T-helper 1 cell (primary cell): Measurements from ENCODE around the gene CAPN5.
A peak's percentile ranks its signal among the peaks of the same experiment; 100 is the strongest.
"Not testable (repeated sequence)": the region's sequence is repeated elsewhere in the genome, so short reads cannot be mapped to it uniquely, and the experiment has no call there.

Source experiments
- DNase-seq, 5 donors: peaks; one replicate each; pipeline ENCODE4 v3.0.0-alpha.2; 2012 to 2020

CAPN5 gene

DNA sequence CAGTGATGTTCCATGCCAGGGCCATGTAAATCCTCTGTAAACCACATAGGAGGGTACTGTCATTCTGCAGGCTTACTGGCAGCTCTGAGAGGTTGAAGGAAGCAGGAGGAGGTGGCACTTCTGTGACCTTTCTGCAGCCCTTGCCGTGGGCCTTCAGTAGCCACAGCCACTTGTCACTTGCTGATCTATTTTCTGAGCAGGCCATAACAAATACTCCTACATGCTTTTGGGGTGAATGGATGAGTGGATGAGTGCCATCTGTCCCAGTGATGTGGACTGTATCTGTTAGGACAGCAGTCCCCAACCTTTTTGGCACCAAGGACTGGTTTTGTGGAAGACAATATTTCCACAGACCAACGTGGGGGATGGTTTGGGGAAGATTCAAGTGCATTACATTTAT lies 22.4 kb upstream of the CAPN5 start:
- DNase-seq: no peak

DNA sequence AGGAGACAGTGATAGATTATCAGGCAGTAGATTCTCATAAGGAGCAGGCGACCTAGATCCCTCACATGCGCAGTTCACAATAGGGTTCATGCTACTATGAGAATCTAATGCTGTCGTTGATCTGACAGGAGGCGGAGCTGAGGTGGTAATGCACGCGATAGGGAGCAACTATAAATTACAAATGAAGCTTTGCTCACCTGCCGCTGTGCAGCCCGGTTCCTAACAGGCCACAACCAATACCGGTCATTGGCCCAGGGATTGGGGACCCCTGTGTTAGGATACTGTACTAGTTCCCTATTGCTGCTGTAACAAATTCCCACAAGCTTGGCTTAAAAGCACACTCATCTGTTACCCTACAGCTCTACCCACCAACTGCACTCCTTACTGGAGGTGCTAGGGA lies 21.9 kb upstream of the CAPN5 start:
- no peak for DNase-seq

DNA sequence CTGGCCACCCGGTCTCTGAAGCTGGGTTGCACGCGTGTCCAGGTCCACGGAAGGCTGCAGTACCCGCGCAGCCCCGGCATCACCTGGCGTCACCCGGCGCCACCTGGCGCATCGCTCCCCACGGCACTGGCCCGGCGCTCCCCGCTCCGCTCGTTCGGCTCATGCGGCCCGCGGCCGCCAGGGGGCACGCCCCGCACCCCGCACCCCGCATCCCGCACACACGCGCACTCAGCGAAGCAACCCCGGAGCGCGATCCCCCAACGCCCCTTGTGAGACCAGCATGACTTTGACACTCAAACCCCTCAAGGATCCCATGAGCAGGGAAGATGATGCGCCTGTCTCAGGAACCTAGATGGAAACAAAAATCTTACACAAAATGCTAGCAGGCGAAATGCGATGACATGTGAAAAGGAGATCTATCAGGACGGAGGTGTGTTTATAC lies 20.7 kb upstream of the CAPN5 start:
- DNase-seq: peak in 4 of 5 donors; percentile 31 to 46 (median 38)

DNA sequence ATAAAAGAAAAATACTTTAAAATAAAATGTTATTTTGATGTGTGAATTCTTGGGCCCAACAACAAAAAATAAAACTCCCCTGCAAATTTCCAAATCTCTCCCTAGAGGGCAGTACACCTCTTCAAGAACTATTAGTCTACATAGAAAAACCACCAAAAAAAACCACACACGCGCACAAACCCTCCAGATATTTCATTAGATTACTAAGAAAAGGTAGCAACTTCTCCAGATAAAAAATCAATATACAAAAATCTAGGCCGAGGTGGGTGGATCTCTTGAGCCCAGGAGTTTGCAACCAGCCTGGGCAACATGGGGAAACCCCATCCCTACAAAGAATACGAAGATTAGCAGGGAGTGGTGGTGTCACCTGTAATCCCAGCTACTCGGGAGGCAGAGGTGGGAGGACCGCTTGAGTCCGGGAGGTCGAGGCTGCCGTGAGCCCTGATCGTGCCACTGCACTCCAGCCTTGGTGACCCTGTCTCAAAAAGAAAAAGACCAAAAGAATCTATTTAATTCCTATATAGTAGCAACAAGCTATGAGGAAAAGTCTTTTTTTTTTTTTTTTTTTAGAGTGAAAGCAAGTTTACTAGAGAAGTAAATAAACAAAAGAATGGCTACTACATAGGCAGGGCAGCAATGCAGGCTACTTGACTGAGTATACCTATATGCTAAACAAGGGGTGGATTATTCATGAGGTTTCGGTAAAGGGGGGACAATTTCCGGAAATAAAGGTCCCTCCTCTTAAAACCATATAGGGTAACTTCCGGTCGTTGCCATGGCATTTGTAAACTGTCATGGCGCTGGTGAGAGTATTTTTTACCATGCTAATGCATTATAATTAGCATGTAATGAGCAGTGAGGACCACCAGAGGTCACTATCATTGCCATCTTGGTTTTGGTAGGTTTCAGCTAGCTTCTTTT lies 19.5 kb upstream of the CAPN5 start:
- peak; percentile 52 to 88 (median 80) for DNase-seq

DNA sequence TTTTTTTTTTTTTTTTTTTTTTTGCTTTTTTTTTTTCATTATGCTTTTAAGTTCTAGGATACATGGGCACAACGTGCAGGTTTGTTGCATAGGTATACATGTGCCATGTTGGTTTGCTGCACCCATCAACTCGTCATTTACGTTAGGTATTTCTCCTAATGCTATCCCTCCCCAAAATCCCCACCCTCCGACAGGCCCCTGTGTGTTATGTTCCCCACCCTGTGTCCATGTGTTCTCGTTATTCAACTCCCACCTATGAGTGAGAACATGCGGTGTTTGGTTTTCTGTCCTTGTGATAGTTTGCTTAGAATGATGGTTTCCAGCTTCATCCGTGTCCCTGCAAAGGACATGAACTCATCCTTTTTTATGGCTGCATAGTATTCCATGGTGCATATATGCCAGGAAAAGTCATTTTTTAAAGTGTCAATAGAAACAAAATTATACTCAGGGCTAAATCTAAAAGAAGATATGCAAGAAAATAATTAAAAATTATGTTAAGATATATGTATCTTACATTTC lies 18.8 kb upstream of the CAPN5 start:
- not testable (repeated sequence) for DNase-seq

DNA sequence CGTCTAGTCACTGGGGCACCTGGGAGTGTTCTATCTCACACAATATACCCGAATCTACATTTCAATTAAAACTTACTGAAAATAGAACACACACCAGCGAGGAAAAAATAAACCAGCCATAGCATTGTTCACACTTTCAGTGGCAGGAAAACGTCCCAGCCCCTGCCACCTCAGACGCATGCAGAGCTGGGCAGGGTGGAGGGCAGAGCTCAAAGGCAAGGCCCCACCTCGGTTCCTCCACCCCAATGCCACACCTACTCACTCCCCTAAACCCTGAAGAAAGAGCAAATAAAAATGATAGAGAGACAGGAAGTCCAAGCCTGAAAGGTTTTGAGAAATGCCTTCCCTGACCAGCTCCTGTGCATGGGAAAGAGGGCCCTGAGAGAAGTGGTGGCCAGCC lies 17.7 kb upstream of the CAPN5 start:
- no peak for DNase-seq

DNA sequence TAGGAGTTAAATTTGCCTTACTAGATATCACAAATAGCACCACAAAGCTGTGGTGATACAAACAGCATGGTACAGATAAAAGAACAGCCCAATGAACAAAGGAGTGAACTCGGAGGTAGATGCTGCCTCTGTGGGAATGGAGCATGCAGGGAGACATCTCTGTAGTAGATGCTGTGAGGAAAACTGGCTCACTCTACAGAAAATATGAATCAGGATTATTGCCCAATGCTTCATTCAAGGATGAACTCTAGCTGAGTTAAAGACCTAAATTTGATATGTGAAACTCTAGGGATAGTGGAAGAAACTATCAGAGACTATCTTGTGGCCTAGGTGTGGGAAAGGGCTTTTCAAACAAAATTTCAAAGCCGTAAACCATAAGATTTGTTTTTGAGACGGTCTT lies 15.3 kb upstream of the CAPN5 start:
- no peak for DNase-seq

DNA sequence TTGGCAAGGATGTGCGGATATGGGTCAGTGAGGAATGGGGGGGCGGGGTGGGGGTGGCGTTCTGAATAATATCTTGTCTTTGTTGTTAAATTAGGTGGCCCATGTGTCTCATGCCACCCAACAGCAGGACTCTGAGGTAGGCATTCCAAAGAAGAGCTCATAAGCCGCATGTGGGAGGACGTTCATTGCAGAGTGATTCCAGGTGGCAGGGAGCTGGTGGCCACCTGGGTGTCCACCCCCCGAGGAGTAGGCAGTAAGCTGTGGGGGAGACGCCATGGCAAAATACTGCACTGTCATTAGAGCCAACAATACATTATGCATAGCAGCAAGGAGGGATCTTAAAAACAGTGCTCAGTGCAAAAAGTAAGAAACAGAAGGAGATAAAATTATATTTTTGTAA lies 14.3 kb upstream of the CAPN5 start:
- DNase-seq: no peak

DNA sequence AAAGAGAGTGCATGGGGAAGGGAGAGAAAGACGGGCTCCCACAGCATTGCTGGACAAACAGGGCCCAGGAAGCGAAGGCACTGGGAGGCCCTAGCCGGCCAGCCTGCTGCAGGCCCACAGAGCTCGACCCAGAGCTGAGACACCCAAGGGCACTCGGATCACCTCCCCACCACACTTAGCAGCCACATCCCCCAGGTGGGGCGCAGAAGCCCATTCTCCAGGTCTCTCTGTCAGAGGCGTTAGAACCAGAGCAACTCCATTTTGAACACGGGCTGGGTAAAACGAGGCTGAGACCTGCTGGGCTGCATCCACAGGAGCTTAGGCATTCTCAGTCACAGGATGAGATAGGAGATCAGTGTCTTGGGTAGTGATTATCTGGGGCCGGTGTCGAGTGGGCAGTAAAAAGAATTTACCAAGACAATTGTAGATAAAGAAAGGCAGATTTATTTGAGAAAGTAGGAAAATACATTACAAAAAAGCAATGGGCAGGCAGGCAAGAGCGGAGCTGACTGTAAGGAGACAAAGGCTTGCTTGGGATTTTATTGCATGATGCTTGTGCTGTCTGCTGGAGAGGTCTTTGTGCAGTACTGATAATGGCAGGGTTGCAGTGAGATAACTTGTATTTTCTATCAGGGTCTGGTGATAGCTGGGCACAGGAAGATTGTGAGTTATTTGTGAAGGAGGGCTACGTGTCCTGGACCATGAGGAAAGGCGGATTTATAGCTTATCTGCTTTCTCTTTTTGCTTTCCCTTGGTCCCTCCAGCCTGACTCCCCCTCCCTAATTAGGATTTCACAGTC lies 13.4 kb upstream of the CAPN5 start:
- no peak for DNase-seq

DNA sequence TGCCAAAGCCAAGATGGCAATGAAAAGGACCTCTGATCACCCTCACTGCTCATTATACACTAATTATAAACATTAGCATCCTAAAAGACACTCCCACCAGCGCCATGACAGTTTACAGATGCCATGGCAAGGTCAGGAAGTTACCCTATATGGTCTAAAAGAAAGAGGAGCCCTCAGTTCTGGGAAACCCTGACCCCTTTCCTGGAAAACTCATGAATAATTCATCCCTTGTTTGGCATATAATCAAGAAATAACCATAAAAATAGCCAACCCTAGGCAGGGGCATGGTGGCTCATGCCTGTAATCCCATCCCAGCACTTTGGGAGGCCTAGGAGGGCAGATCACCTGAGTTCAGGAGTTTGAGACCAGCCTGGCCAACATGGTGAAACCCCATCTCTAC lies 12.7 kb upstream of the CAPN5 start:
- no peak for DNase-seq

DNA sequence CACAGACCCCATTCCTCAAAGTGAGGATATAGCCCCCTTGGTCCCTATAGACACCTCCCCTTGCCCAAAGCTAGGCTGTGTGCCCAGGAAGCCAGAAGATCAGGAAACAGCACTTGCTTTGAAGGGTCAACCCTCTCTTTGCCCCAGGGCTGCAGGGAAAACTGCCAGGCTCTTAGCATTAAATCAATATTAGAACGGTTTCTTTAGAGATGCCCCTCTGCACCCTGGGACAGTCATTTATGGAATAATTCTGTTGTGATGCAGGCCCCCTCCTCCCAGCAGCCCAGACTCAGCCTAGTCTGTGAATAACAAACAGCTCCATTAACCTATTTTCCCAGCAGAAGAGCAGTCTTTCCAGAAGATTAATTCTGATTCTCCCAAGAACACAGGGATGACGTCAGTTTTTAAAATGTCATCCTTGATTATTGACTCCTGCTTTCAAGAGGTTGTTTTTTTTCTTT lies 11.6 kb upstream of the CAPN5 start:
- no peak for DNase-seq

DNA sequence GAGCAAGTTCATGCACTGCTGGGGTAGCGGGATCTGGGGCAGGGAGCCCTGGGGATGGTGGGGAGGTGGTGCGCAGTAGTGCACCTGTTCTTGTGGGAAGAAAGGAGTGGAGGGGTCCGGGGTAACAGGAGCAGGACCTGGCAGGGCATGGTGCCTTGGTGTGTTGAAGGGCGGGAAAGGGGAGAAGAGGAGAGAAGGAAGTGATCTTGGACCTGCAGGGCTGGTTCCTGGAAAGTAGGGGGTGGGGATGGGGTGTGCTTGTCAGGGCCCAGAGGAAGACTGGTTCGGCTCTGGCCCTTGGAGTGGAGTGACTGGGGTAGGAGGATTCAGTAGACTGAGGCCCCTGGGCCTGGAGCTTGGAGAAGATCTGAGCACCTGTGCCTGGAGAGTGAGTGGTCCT lies 10.9 kb upstream of the CAPN5 start:
- no peak for DNase-seq

DNA sequence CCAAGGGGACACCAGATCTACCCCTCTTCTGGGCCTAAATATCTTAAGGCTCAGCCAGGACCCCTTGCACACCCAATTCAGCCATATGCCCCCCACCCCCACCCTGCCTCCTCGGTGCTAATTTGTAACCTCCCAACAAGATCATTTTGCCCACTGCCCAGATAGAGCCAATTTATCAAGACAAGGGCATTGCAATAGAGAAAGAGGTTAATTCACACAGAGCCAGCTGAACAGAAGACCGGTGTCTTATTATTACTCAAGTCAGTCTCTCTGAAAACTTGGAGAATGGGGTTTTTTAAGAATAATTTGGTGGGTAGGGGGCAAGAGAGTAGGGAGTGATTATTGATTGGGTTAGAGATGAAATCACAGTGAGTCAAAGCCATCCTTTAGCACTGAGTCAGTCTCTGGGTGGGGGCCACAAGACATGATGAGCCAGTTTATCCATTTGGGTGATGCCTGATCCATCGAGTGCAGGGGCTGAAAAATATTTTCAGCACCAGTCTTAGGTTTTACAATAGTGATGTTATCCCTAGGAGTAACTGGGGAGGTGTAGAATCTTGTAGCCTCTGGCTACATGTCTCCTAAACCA lies 9.9 kb upstream of the CAPN5 start:
- DNase-seq: no peak

DNA sequence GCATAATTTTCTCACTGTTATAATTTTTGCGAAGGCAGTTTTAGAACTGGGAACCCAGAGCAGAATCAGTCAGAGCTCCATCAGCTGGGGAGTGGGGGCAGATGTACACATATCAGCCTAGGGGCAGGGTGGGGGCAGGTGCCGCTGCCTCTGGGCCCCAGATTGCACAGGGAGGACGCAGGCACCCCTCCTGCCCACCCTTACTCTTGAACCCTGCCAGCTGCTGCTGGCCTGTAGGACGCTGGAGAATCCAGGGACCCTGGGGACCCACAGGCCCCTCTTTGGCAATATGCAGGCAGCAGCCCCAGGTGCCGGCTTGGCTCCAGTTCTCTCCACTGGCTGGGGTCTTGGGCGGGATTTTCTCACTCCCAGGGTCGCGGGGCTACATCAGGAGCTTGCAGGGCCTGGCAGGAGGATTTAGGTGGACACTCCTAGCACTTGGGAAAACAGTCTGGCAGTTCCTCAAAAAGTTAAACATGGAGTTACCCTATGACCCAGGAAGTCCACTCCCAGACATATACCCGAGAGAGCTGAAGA lies 8.8 kb upstream of the CAPN5 start:
- no peak for DNase-seq

DNA sequence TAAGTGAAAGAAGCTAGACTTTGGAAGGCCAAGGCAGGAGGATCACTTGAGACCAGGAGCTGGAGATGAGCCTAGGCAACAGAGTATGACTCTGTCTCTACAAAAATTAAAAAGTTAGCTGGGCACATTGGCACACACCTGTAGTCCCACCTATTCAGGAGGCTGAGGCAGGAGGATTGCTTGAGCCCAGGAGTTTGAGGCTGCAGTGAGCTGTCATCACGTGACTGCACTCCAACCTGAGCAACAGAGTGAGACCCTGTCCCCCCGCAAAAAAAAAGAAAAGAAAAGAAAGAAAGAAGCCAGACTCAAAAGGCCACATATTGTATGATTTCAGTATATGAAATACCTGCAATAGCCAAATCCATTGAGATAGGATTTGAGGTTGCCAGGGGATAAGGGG lies 7.9 kb upstream of the CAPN5 start:
- DNase-seq: no peak

DNA sequence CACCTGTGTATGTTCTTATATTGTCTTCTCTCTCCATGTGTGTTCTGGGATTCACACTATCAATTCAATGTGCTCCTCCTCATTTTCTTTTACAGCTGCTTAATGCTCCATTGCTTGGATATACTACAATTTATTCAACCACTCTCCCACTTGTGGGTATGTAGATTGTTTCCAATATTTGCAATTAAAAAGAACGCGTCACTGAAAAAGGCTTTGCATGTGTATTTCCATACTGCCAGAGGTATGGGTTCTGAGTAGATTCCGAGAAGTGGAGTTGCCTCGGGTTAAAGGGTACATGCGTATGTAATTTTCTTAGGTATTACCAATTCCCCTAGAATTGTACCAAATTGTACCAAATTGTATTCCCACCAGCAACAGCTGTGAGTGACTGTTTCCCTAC lies 7.0 kb upstream of the CAPN5 start:
- no peak for DNase-seq

DNA sequence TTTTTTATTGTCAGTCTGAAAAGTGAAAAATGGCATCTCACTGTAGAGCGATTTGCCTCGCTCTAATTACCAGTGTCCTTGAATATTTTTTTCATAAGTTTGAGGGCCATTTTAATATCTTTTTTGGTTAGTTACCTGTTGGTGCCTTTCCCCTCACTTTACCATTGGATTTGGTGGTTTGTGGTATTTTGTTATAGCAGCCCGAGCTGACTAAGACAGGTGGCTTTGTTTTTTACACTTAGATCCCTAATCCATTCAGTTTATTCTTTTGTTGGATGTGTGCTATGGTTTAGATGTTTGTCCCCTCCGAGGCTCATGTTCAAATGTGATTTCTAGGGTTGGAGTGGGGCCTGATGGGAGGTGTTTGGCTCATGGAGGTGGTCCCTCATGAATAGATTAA lies 6.5 kb upstream of the CAPN5 start:
- DNase-seq: no peak

DNA sequence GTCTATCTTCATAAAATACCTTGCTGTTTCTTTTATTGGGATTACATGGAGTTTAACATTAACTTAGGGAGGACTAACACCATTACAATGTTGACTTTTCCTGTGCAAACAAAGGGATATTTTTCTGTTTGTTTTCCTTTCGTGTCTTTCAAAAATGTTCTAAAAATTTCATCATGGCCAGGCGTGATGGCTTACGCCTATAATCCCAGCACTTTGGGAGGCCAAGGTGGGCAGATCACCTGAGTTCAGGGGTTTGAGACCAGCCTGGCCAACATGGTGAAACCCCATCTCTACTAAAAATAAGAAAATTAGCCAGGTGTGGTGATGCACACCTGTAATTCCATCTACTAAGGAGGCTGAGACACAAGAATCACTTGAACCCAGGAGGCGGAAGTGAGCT lies 5.5 kb upstream of the CAPN5 start:
- not testable (repeated sequence) for DNase-seq

DNA sequence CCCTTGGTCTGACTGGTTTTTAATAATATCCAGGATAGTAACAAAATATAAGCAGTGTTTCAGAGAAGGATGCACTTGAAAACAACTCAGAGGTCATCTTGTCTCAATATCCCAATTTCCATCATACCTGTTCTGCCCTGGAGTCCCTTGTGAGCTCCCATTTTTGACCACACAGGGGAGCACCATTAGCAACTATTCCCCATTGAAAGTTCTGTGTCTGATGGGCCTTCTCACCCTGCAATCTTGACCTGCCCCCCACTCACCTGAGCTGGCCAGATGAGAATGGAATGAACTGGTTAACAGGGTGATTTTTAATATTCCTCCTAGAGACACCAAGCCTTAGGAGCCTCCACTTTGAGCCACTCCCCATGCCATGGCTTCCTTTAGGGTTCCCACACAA lies 3.8 kb upstream of the CAPN5 start:
- no peak for DNase-seq

DNA sequence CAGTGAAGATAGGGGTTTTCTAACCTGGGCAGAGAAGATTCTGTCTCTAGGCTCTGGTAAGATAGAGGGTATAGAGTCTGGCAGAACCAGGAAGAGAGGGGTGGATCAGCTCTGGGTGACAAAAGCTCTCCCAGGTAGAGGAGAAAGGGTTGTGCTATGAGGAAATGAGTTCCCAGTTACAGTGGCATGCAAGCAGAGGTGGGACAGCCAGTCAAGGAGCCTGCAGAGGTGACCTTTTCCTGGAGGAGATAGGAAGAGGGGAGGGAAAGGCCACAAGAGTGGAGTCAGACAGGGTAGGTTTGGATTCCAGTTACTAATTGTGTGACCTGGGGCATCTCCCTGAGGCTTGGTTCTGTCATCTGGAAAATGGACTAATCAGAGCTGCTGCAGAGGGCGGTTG lies 3.4 kb upstream of the CAPN5 start:
- DNase-seq: no peak

DNA sequence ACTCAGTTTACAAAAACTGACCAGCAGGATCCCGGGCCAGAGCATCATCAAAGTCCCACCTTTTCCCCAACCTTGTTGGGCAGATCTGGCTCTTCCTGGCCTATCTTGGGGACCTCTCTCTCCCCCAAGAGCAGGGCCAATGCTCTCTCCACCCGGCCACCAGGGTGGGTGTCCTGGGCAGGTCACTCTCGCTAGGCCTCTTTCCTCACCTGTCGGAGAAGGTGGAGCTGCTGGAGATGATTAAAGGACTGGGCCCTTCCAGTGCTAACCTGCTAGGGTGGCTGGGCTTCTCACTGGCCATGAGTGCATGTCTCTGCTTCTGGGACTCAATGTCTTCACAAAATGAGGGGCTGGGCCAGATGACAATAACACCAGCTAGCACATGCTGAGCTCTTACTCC lies 2.9 kb upstream of the CAPN5 start:
- no peak for DNase-seq

DNA sequence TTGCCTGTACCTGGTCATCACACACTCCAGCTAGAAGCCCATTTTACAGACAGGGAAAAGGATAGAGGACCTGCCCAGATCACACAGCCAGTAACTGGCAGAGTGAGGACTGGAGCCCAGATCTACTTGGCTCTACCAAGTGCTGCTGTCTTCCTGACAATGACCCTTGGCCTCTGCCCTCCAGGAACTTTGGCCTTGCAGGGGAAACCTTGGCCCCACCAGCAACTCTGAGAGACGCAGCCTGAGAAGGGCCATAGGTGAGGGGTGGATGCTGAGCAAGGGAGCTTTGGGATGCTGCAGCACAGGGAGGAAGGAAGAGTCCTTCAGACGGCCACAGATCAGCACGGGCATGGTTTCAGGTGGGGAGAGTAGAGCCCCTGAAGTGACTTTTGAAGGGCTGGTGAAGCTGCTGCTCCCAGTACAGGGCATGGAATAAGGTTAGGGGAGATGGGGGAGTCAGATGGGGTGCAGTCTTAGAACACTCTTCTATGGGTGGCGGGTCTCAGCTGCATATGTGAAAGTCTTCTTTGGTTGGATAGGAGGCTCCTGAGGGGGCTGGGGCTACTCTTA lies 2.0 kb upstream of the CAPN5 start:
- no peak for DNase-seq

DNA sequence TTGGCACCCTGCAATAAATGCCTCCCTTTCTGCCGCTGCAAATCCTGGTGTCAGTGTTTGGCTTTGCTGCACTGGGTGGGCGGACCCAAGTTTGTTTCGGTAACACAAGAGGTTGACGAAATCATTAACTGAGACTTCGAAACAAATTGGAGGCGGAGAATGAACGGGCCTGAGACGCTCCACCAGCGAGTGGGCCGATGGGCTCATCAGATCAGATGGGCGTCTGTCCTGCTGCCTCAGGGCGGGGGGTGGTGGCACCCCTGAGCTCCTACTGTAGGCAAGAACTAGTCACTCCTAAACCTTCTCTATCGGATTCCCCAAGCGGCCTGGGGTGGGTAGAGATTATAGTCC lies 918 bp upstream of the CAPN5 start:
- DNase-seq: no peak
